GM12878 (cell line): ENCODE results near the gene PITPNM1. TPM values are rescaled to one million over a fixed set of nuclear protein-coding genes. Genes with fewer than 3 reads are reported as not detected.
A peak's percentile ranks its signal among the peaks of the same experiment; 100 is the strongest.

Source experiments
- ATAC-seq: fragments of 200-7000 bp; cut with Tn5 transposase; 3 replicates; pipeline ENCODE4 v1.9.1; 2020; ENCODE audit warnings: mild to moderate bottlenecking, moderate library complexity
- BruUV-seq: library from RNA; stranded (reverse); fragments of 400-500 nt; replicated peaks from 2 replicates; lab custom pipeline; 2021; lab: Mats Ljungman, UMichigan
- CTCF ChIA-PET: fragments of 300-600 bp; sonication (Branson Sonifier 250); formaldehyde crosslinking; extraction: SDS; loops from one replicate; lab custom pipeline; 2021; ENCODE audit warnings: inconsistent platforms; lab: Yijun Ruan, JAX
- POLR2A ChIA-PET: fragments of 350-600 bp; formaldehyde crosslinking; extraction: SDS; loops from one replicate; lab custom pipeline; 2021; ENCODE audit warnings: inconsistent platforms; lab: Charles Lee
- RAD21 ChIA-PET: fragments of 300-600 bp; sonication (Branson Sonifier 250); formaldehyde crosslinking; loops from one replicate; lab custom pipeline; 2023; ENCODE audit warnings: antibody characterized with exemption; ENCODE audit not compliant: unreplicated experiment; lab: Charles Lee
- SMC1A ChIA-PET: fragments of 300-600 bp; sonication (Branson Sonifier 250); formaldehyde crosslinking; loops from one replicate; lab custom pipeline; 2023; ENCODE audit not compliant: unreplicated experiment, uncharacterized antibody; lab: Charles Lee
- DNase-seq: peaks from one replicate; pipeline ENCODE4 v3.0.0-alpha.2; 2011; ENCODE audit warnings: low read depth, low spot score
- FAIRE-seq: peaks from 3 replicates; lab custom pipeline; 2011; peaks lifted over from hg19 to GRCh38; lab: Jason Lieb, UNC
- H2AFZ ChIP-seq: 2 replicates; pipeline ENCODE4 v1.6.0; 2011; ENCODE audit warnings: low read depth, low read length, control low read depth; ENCODE audit not compliant: control insufficient read depth
- H3K27ac ChIP-seq: 2 replicates; pipeline ENCODE4 v1.5.1; 2011; ENCODE audit warnings: control low read depth; ENCODE audit not compliant: control insufficient read depth, insufficient read depth
- H3K27me3 ChIP-seq, 2 experiments: replicated peaks in 1 of 2; 2 replicates each; pipeline versions ENCODE4 v1.6.0 to v1.6.1; 2011; ENCODE audit warnings: low read length in 1 of 2; ENCODE audit not compliant: control insufficient read depth in 2 of 2, insufficient read depth in 2 of 2
- H3K36me3 ChIP-seq, 2 experiments: 2 replicates each; pipeline ENCODE4 v1.5.1; 2011; ENCODE audit warnings: low read length in 1 of 2; ENCODE audit not compliant: control insufficient read depth in 2 of 2, insufficient read depth in 2 of 2
- H3K4me1 ChIP-seq: 2 replicates; pipeline ENCODE4 v1.6.1; 2011; ENCODE audit warnings: mild to moderate bottlenecking, low read length, moderate library complexity, mixed read lengths; ENCODE audit not compliant: control insufficient read depth, insufficient read depth
- H3K4me2 ChIP-seq: 2 replicates; pipeline ENCODE4 v1.6.0; 2011; ENCODE audit warnings: control low read depth; ENCODE audit not compliant: control insufficient read depth, insufficient read depth
- H3K4me3 ChIP-seq: fragments of 200-600 bp; sonication (generic); 2 replicates; pipeline ENCODE4 v1.5.1; 2016
- H3K79me2 ChIP-seq: 2 replicates; pipeline ENCODE4 v1.6.0; 2011; ENCODE audit warnings: low read length; ENCODE audit not compliant: control insufficient read depth, insufficient read depth
- H3K9ac ChIP-seq: 2 replicates; pipeline ENCODE4 v1.8.0; 2011; ENCODE audit warnings: low read length, control low read depth, mixed read lengths; ENCODE audit not compliant: control insufficient read depth, insufficient read depth
- H3K9me3 ChIP-seq: replicated peaks from 3 replicates; pipeline ENCODE4 v1.5.1; 2011; ENCODE audit warnings: mild to moderate bottlenecking, low read length; ENCODE audit not compliant: control insufficient read depth, insufficient read depth
- H4K20me1 ChIP-seq: 2 replicates; pipeline ENCODE4 v1.6.0; 2011; ENCODE audit not compliant: control insufficient read depth, insufficient read depth
- KAT2A ChIP-seq: conservative IDR thresholded peaks from 2 replicates; pipeline ENCODE4 v1.6.1; 2011; ENCODE audit warnings: low read depth, low read length; ENCODE audit not compliant: control insufficient read depth
- NFYA ChIP-seq: IDR thresholded peaks from 2 replicates; pipeline ENCODE4 v1.6.1; 2011; ENCODE audit warnings: low read depth, mild to moderate bottlenecking, low read length, improper control_type of control experiment, borderline replicate concordance
- POLR2A ChIP-seq: IDR thresholded peaks from 2 replicates; pipeline ENCODE4 v1.6.1; 2011; ENCODE audit warnings: low read depth, mild to moderate bottlenecking, low read length
- SPI1 ChIP-seq: IDR thresholded peaks from 2 replicates; pipeline ENCODE4 v1.6.1; 2011; ENCODE audit warnings: low read depth, mild to moderate bottlenecking, low read length, moderate library complexity, borderline replicate concordance; ENCODE audit not compliant: insufficient read depth
- WGBS: methylation state at CpG from one replicate; pipeline ENCODE4 v1.1.6; 2016; ENCODE audit warnings: low lambda C conversion rate; ENCODE audit not compliant: insufficient replicate concordance, insufficient coverage; ENCODE audit errors: missing lambda C conversion rate; 5-methylcytosine and 5-hydroxymethylcytosine counted together
- in situ Hi-C: fragments of 300-500 bp; cut with MboI; formaldehyde crosslinking; loops from 9 replicates; pipeline ENCODE4 v1.14.3; 2018; ENCODE audit warnings: mixed read lengths
- intact Hi-C: fragments of 100-400 bp; cut with micrococcal nuclease; formaldehyde crosslinking; loops from one replicate; pipeline ENCODE4 v1.14.2; 2022; ENCODE audit not compliant: unreplicated experiment
- polyA plus RNA-seq, 11 experiments: library from polyadenylated mRNA; depleted of rRNA in 4 of 11; unstranded in 6 of 11; stranded (reverse) in 5 of 11; fragments of >200 nt; fragmentation: Nextera tagmentation in 4 of 11; fragmentation: Illumina TruSeq in 1 of 11; extraction: Ambion mirVana in 4 of 11; extraction: Trizol in 1 of 11; gene quantifications; 1 replicate in 1 of 11; 2 replicates in 10 of 11; pipeline versions ENCODE4 v1.2.1 to v1.2.3, GENCODE V29; 2011 to 2016; ENCODE audit warnings: inconsistent platforms in 2 of 11, missing spikeins in 2 of 11, low read depth in 1 of 11
- total RNA-seq, 4 experiments: library from RNA; depleted of rRNA in 3 of 4; stranded (reverse); fragments of >200 nt in 3 of 4; fragmentation: Illumina TruSeq in 1 of 4; extraction: Trizol in 1 of 4; gene quantifications; 2 replicates each; pipeline versions ENCODE4 v1.2.1 to v1.2.3, GENCODE V29; 2013 to 2021
- TF ChIP-seq, protein P1 (sequence below): IDR thresholded peaks from 2 replicates; pipeline ENCODE4 v1.6.1; 2012; ENCODE audit warnings: low read depth, low read length, improper control_type of control experiment
- TF ChIP-seq, protein P2 (sequence below): fragments of 450-650 bp; IDR thresholded peaks from 2 replicates; pipeline ENCODE4 v1.6.1; 2016; ENCODE audit warnings: mild to moderate bottlenecking, moderate library complexity, borderline replicate concordance

PITPNM1 gene
- total and polyA plus RNA-seq, 10 of the 15 experiments (the other 5 are each of a cell fraction or from before 2014, with no cell fraction given) = 0.11 to 56.8 (median 16.5) TPM

DNA sequence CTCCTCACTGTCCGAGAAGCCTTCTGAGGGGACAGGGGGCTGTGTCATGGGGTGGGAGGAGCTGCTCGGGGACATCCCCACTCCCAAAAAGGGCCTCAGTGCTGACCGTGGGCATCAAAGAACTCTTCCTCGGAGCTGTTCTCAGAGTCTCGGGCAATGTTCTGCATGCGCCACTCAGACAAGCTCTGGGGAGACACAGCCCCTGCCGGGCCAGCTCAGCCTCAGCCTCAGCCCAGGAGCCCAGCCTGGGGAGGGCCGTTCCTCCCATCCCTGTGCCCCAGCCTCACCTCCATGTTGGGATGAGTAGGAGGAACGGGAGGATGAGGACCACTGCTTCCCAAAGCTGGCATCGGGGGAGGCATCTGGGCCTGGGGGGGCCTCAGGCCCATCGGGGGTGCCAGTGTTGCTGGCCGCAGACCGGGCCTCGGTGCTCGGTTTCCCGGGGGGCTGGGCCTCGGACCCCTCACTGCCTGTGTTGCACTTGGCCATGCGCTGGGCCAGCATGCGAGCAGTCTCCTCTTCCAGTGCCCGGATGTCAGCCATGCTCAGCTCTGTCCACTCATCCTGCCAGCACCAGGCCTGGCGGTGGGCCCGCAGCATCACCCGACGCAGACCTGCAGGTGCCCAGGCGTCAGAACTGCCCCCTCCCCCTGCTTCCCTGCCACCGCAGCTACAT, 5.2 kb downstream of the PITPNM1 start:
- Histone ChIP-seq H3K4me2 (no peak overlapping the region), H3K9ac (no peak overlapping the region), H4K20me1 (no peaks in the 10 kb centered on the region; the same call in 1 of the 2 replicates), H3K36me3 (peaks cover 0 to 10% of the 10 kb centered on the region in 2 experiments; a peak in 3 of 4 replicates), H3K9me3 (no peaks in the 10 kb centered on the region), H3K79me2 (peaks cover 8% of the 10 kb centered on the region), H2AFZ (no peak overlapping the region), H3K27ac (no peak overlapping the region), H3K4me3 (no peak overlapping the region), H3K4me1 (peaks cover 3% of the 10 kb centered on the region), H3K27me3 (no peaks in the 10 kb centered on the region)
- ChIA-PET RAD21 (no interaction called here), CTCF (interaction anchor here (0.6 kb wide), 1 partner anchor 128 kb away, joined by 4 read pairs; no protein-coding TSS in a partner anchor), SMC1A (no interaction called here), POLR2A (interaction anchor here (0.9 kb wide), 1 partner anchor 11 kb away, joined by 3 read pairs; no protein-coding TSS in a partner anchor)
- FAIRE-seq = no peak
- 96% methylated on average over 26 of the region's 26 CpGs for WGBS
- intact Hi-C loops (no loop called here), in situ Hi-C loops (no loop called here)
- no peak for DNase-seq
- TF ChIP-seq, protein P1, sequence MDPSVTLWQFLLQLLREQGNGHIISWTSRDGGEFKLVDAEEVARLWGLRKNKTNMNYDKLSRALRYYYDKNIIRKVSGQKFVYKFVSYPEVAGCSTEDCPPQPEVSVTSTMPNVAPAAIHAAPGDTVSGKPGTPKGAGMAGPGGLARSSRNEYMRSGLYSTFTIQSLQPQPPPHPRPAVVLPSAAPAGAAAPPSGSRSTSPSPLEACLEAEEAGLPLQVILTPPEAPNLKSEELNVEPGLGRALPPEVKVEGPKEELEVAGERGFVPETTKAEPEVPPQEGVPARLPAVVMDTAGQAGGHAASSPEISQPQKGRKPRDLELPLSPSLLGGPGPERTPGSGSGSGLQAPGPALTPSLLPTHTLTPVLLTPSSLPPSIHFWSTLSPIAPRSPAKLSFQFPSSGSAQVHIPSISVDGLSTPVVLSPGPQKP = no peak
- TF ChIP-seq, protein P2, sequence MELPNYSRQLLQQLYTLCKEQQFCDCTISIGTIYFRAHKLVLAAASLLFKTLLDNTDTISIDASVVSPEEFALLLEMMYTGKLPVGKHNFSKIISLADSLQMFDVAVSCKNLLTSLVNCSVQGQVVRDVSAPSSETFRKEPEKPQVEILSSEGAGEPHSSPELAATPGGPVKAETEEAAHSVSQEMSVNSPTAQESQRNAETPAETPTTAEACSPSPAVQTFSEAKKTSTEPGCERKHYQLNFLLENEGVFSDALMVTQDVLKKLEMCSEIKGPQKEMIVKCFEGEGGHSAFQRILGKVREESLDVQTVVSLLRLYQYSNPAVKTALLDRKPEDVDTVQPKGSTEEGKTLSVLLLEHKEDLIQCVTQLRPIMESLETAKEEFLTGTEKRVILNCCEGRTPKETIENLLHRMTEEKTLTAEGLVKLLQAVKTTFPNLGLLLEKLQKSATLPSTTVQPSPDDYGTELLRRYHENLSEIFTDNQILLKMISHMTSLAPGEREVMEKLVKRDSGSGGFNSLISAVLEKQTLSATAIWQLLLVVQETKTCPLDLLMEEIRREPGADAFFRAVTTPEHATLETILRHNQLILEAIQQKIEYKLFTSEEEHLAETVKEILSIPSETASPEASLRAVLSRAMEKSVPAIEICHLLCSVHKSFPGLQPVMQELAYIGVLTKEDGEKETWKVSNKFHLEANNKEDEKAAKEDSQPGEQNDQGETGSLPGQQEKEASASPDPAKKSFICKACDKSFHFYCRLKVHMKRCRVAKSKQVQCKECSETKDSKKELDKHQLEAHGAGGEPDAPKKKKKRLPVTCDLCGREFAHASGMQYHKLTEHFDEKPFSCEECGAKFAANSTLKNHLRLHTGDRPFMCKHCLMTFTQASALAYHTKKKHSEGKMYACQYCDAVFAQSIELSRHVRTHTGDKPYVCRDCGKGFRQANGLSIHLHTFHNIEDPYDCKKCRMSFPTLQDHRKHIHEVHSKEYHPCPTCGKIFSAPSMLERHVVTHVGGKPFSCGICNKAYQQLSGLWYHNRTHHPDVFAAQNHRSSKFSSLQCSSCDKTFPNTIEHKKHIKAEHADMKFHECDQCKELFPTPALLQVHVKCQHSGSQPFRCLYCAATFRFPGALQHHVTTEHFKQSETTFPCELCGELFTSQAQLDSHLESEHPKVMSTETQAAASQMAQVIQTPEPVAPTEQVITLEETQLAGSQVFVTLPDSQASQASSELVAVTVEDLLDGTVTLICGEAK = no peak
- TF ChIP-seq KAT2A (no peak), NFYA (no peak), SPI1 (no peak), POLR2A (0 out of 2 replicates have a peak, but pooled peaks have one; percentile 21)
- no peak for ATAC-seq
- no TSS peak for BruUV-seq
